Putamen (tissue), 1 donor: ENCODE data around the gene MMP20.
A peak's percentile ranks its signal among the peaks of the same experiment; 100 is the strongest.

Experiments used
- DNase-seq: peaks from one replicate; pipeline ENCODE4 v3.0.0-alpha.2; 2016; ENCODE audit warnings: low spot score

The MMP20 gene

DNA sequence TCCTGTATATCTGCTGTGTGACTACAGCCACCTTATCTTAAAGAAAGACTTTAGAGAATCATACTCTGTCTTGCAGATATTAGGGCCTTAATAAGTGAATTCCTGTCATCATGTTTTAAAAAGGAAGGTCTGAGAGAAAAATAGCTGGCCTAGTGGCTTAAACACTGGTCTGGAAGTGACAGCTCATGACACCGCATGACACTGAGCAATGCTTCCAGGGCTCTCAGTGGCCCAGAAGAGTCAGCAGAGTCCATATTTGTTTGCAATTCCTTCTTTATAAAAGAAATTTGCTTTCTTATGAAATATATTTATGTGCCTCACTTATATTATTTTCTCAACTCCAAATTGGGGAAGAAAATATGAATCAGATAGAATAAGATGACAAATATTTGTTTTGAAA, 33.0 kb downstream of the MMP20 start:
- no peak for DNase-seq

DNA sequence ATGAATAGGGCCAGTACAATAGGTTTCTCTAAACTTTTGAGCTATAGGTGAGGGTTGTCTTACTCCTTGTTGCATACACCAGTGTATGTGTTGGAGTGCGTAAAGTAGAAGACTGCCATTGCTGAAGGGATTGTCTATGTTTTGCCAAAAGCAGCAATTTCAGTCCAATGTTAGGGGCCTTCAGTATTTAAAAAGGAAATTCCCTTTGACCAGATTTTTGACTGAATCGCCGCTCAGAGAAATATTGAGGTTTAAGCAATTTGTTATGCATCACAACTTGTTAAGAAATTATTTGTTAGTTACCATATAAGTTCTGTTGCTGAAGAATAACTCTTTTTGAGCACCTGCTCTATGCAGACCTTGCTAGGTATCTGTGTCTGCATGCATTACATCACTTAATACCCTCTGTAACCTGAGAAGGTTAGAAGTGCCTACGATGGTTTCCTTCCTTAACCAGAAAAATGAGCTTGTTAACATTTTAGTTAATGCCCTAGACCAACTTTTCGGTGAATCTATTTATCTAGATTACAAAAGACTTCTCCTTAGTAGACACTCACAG, 33.9 kb downstream of the MMP20 start:
- DNase-seq = no peak

DNA sequence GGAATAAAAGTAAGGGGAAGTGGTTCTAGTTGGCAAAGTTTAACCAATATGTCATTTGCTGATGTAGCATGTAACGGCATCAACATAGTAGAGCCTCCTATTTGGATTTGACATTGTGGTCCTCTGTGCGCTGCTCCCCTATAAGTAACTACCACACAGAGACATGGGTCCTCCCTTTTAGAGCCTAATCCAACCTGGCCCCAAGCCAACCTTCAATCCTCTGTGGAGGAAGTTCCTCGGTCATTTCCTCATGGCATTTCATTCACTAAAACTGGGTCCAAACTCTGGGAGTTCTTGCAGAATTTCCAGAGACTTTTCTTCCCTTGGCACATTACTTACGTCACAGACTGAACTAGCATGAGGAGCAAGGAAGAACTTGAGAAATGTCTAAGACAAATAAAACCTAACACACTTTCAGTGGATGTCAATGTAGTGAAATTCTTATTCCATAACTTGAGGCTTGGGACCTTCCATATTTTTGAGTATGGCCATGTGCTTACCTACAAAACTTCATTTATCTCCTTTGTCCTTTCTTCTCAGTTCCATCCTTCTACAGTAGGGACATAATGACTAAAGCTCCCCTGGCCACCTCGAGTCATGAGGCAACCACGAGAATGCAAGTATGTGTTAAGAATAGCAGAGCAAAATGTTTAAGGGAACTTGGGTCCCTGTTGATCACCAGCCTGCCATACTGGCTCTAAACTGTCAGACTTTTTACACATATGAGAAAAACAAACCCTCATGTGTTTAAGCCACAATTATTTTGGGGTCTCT, 34.7 kb downstream of the MMP20 start:
- DNase-seq = no peak

DNA sequence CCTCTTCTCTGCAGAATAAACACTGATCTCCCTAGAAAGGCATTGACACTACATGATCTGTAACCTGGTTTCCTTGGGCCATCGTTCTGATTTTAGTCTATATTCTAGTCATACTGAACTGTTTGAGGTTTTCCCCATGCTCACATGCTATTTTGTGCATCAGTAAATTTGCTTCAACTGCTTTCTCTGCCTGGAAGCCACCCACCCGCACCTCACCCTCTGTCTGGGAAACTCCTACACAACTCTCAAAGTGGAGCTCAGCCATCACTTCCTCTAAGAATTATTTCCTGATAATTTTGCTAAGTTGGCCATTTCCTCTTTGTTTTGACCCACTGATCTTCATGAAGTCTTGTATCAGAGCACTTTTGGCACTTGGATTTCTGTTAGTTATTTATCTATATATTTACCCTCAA, 36.1 kb downstream of the MMP20 start:
- DNase-seq = no peak

DNA sequence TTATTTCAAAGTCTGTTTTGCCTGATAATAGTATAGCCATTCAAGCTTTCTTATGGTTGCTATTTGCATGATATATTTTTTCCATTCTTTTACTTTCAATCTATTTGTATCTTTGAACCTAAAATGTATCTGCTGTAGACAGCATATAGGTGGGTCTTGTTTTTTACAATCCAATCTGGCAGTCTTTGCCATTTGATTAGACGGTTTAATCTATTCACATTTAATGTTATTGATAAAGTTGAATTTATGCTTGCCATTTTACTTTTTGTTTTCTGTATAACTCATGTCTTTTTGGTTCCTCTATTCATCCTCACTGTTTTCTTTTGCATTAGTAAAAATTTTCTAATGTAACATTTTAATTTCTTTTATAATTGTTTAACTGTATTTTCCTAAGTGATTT, 37.4 kb downstream of the MMP20 start:
- no peak for DNase-seq

DNA sequence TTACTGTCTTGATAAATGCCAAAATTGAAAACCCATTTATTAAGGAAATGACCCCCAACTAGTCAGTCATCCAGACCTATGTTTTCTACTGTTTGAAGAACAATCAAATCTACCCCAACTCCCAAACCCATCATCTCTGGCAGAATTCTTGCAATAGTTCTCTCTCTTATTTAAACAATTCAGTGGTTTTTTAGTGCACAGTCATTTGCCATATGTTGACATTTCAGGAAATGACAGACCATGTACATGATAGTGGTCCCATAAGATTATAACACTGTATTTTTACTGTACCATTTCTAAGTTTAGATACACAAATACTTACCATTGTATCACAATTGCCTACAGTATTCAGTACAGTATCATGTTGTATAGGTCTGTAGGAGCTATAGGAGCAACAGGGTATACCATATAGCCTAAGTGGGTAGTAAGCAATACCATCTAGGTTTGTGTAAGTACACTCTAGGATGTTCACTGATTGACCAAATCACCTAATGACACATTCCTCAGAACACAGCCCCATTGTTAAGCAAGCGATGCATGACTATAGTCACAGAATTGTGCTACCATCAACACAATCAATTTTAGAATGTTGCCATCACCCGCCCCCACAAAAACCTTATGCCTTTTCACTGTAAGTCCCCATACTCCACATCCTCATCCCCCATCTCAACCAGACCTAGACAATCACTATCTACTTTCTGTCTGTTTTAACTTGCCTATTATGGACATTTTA, 41.8 kb downstream of the MMP20 start:
- DNase-seq = no peak

DNA sequence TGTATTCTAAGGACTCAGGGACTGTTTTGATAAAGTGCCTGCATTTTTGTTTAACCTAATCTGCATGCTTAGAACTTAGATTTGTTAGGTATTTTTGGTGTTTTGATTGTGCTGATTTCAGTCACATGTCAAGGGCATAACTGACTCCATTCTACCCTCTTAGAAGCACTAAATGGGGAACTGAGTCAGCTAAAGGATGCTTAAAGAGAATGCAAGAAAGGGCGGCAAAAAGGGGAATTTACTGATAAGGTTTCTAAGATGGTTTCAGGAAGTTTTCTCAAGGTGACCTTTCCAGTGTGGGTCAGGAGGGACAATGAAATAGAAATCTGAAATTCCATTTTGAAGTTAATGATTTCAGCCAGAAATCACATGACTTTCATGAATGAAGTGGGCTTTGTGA, 43.0 kb downstream of the MMP20 start:
- DNase-seq = no peak

DNA sequence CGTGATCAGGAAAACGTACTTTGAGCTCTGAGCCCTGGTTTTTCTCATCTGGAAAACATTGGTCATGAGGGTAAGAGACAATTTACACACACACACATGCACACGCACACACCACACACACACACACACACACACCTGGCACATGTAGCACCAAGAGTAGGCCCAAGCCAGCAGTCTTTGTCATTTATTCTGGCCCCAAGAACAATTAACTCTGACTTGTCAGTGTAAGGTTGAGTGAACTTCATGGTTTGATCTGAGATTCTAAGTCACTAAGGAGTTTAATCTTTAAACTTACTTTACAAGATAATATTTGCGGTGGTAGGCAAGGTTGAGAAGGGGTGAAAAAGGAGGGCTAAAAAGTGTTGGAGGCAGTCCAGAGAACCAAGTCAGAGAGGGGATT, 44.1 kb downstream of the MMP20 start:
- DNase-seq = no peak

DNA sequence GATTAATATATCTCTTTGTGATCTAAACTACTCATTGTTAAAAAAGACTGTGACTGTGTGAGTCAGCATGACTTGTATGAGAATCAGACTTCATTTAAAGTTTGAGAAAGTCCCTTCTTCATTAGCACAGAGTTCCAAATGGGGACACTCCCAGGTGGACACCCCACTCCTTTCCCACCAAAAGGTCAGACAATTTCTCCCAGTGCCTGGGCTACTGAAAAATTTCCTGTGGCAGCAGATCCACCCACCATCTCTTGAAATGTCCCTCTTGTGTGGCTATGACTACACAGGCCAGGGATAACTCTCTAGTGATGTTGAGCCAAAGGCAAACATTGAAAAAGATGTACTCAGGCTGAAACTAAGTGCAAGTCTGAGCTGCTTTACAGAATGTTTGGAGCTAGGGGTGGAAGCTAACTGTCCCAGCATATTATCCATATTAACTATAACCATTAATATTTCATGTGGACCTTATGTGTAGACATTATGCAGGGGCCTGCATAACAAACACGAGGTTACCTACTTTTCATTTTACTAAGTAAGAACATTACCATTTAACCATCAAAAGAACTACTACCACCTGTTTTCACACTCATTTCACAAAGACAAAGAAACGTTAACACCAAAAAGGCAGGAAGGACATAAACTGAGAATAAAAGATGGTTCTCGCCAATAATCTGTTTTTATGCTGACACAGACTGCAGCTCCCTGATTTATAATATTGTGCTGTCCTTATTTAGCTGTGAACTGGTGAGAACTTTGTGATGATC, 44.8 kb downstream of the MMP20 start:
- no peak for DNase-seq

DNA sequence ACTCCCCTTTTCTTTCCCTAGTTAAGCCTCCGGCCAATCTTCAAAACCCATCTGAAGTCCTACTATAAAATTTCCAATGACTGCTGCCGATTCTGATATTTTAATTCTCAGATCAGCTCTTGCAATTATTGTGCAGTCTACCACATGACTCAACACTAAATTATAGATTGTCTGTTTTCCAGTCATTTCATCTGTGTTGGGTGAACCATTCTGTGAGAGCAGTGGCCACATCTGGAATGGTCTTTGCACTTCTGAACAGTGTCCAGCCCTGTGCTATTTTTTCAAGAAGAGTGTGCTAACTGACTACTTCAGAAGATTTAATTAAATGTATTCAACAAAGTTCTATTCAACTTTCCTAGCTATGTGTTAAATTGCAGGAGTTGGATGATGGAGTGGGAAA, 47.4 kb downstream of the MMP20 start:
- DNase-seq = no peak

DNA sequence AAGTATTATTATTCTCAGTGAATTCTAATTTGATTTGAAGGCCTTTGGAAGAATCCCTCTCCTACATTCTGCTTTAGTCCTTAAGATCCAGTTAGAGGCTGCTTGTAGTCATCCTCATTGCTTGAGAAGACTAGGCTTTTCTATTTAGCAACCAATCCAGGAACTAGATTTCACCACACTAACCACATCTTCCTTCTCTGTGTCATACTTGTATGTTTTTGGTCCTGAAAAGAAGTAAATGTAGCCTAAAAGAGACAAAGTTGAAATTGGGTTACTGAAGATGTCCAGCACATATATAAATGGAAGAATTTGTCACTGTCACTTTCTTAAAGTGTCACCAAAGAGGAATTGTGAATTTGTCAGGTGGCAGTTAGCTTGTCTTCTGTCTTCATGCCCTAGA, 48.0 kb downstream of the MMP20 start:
- no peak for DNase-seq

DNA sequence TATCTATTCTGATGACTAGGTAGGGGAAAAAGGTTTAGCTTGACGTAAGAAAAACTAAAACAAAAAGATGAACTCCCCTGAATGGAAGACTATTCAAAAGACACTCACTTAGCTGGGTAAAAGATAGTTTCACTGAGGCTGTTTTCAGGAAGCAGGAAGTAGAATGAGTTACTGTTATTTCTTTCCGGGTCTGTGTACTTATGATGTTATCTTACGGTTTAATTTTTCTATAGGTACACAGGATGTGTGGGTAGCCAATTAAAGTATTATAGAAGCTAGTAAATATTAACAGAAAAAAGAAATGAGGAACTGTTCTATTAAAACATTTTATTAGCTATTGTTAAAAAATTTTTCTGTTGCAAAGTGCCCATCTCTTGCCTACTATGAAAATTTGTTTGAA, 48.8 kb downstream of the MMP20 start:
- no peak for DNase-seq

DNA sequence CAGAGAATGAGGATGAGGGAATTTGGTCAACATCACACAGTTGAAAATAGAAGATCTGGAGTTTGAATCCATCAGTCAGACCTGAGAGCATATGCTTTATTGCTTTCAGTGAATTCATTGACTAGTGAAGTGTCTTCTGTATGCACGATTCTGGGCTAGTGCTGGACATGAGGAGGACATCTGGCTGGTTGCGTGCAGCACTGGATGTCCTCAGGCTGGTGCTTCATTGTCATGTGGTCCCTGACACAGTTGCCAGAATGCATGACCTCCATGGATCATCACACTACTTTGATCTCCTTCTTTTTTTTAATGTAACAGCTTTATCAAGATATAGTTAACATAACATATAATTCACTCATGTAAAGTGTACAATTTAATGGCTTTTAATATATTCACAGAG, 50.1 kb downstream of the MMP20 start:
- no peak for DNase-seq

DNA sequence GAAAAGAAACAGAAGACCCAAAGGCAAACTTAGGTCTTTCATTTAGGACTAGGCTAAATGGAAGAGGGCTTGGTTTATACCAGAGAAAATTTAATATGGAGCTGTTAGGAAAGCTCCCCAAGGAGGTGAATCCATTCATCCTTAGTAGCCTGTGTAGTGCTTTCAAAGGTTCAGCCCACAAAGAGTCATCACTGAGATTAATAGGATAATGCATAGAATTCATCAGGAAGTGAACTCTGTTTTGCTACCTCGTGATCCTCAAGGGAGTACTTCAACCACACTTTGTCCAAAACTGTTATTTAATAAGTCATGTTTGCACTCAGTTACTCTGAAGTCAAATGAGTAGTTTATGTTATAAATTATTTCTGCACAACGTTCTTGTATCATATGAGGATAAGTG, 51.3 kb downstream of the MMP20 start:
- DNase-seq = no peak

DNA sequence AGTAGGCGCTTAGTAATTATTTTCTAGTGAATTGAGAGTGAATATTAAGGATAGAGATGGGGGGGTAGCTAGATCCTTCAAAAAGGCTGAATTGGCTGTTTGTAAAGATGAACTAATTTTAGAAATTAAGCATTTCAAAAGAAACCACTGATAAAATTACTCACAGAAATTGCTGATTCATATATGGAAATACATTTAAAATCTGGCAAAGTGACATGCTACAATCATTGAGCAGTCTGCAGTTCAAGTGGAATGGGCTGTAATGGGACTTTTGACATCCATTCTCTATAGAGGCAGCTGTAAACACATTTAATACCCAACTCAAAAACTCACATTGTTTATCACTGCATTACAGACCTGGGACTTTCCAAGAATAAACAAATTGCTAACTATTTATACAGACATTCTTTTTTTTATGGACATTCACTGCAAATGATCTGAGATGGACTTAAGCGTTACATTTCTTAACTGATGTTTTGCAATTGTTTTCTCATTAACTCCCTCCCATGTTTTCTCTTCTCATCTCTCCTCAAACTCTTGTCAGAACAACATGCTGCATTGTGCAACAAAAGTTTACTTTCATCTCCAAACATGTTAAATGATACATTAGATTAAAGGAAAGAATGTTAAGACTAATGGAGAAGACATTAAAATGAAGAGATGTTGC, 52.4 kb downstream of the MMP20 start:
- DNase-seq = no peak

DNA sequence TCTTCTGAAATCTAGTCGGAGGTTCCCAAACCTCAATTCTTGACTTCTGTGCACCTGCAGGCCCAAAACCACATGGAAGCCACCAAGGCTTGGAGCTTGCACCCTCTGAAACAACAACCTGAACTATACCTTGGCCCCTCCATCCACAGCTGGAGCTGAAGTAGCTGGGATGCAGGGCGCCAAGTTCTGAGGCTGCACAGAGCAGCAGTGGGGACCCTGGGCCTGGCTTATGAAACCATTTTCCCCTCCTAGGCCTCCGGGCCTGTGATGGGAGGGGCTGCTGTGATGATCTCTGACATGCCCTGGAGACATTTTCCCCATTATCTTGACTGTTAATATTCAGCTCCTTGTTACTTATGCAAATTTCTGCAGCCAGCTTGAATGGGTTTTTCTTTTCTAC, 56.3 kb downstream of the MMP20 start:
- no peak for DNase-seq

DNA sequence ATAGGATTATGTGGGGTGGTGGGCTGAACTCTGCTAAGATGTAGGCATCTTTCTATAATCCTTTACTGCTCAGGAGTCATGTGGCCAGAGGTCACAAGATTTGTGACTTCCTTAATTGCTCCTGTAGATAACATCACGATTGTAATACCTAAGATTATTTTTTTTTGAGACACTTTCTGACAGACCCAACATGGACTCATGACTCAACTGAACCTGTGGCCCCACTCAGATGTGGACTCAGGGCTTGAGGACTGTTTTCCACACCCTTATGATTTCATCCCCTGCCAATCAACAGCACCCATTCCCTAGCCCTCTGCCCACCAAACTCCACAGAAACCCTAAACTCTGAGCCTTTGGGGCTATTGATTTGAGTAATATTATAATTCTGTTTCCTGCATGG, 59.0 kb downstream of the MMP20 start:
- no peak for DNase-seq

DNA sequence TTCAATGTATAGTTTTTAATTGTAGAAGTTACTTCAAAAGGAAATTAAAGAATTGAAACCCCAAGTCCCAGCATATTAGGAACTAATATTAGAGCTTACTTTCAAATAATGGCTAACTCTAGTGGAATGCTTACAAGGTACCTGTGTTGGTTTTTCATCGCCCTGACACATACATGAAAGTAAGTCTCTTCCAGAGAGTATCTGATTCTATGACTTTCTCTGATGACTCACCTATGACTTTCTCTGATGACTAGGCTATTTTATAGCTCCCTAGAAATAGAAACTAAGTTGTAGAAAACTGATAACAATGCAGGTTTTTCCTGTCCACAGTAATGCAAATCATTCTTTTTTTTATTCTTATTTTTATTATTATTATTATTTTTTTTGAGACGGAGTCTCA, 61.0 kb downstream of the MMP20 start:
- no peak for DNase-seq

DNA sequence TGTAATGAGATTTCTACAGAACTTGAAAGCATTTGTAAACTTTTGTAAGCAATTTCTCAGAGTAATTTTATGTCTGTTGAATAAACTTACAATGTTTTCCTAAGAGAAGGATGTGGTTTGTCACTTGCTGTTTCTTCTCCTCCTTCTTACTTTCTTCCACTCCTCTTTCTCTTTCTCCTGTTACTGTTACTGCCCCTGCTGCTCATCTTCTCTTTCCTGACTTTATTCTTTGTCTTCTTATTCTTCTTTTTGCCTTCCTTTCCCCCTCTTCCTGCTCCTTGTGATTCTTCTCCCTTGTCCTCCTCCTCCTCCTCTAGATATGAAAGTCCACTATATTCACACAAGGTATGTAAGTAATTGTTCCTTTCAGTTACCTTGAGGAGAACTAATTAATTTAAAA, 63.5 kb downstream of the MMP20 start:
- DNase-seq = no peak

DNA sequence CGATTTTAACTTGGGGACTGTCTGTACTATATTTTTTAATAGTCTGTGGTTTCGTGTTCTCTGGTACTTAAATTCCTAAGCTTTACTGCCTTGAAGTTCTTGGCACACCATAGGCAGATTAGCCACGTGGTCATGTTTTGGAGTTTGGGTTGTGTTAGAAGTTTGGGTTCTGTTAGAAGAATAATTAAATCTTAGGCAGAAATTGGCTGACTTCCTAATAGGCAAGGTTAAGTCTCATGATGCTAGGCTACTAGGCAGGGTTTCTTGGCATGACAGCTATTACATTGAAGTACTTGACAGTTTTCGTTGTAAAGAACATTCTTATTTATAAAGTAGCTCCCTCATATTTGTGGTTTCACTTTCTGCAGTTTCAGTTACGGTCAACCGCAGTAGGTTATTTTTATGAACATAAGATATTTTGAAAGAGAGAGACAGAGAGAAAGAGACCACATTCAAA, 64.5 kb downstream of the MMP20 start:
- DNase-seq = peak; percentile 20

DNA sequence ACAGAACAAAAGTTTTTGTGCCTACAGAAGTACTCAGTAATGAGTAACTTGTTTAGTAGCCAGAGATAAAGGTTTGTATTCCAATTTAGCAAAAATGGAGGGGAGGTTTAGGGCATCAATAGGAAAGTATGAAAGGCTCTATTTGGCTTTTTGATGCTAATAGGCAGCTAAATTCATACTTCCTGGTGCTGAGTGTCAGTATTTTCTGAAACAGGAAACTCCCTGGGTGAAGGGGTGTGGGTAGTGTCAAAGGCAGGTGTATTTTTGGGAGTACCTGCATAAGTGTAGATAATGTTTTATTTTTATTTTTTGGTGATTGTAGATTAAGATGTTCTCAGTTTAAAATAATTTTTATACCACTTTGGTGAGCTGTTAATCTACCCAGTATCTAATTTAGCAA, 65.3 kb downstream of the MMP20 start:
- DNase-seq = no peak

DNA sequence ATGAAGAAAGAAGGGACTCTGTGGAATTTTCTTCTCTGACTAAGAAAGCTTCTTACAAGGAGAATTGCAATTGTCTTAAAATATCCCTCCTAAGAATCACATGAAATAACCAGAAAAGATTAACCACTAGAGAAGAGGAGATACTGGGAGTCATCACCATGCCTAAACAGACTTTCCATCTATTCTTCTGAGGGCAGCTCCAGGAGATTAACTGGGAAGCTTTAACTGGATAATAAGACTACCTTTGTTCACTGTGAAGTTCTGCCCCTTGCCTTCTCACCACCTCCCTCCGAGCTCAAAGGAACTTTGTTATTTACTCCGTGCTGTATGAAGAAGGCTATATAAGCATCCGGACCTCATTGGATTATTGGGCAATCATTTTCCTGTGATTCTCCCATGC, 70.0 kb downstream of the MMP20 start:
- no peak for DNase-seq
